Left lung (tissue), 10 donors: ENCODE data around the gene DPYSL4. TPM values are rescaled to one million over a fixed set of nuclear protein-coding genes. Genes with fewer than 3 reads are reported as not detected.

Experiments
- ATAC-seq: fragments of 200-7000 bp; cut with Tn5 transposase; one replicate; pipeline ENCODE4 v1.9.1; 2020; ENCODE audit warnings: moderate library complexity
- DNase-seq, 4 donors: peaks; one replicate each; pipeline ENCODE4 v3.0.0-alpha.2; 2013 to 2020
- H3K27ac ChIP-seq, 2 donors: fragments of 200-600 bp; sonication (generic) in 1 of 2; one replicate each; pipeline versions ENCODE4 v1.5.0 to v1.8.0; 2020 to 2021
- H3K27me3 ChIP-seq, 2 donors: fragments of 200-600 bp; sonication (generic) in 1 of 2; one replicate each; pipeline versions ENCODE4 v1.5.0 to v1.8.0; 2020 to 2021
- H3K36me3 ChIP-seq, 2 donors: fragments of 200-600 bp; sonication (generic) in 1 of 2; one replicate each; pipeline versions ENCODE4 v1.5.0 to v1.8.0; 2020 to 2021
- H3K4me1 ChIP-seq, 2 donors: fragments of 200-600 bp; one replicate each; pipeline ENCODE4 v1.8.0; 2021
- H3K4me3 ChIP-seq, 2 donors: fragments of 200-600 bp; sonication (generic) in 1 of 2; one replicate each; pipeline versions ENCODE4 v1.5.0 to v1.8.0; 2020 to 2021; ENCODE audit warnings: mild to moderate bottlenecking in 1 of 2
- H3K9me3 ChIP-seq, 2 donors: fragments of 200-600 bp; sonication (generic) in 1 of 2; one replicate each; pipeline versions ENCODE4 v1.5.0 to v1.8.0; 2020 to 2021
- intact Hi-C, 2 donors: fragments of 100-400 bp; cut with DNase I; formaldehyde crosslinking; loops; one replicate each; pipeline versions ENCODE4 v1.11.2 to v1.14.2; 2022
- polyA plus RNA-seq, 6 donors: library from polyadenylated mRNA; unstranded; fragments of 120-200 nt; gene quantifications; one replicate each; pipeline ENCODE4 v1.2.1, GENCODE V29; 2013; ENCODE audit not compliant: insufficient read length in 6 of 6
- total RNA-seq, 2 donors: library from RNA; stranded (reverse); fragmentation: NEBNext Ultra II Directional; extraction: Animal tissue kit (Norgen Biotek cat#: 25700); gene quantifications; one replicate each; pipeline ENCODE4 v1.2.1, GENCODE V29; 2021
- TF ChIP-seq, protein P1 (sequence below), 2 donors: fragments of 200-600 bp; sonication (generic) in 1 of 2; IDR thresholded peaks; one replicate each; pipeline versions ENCODE4 v1.5.0 to v1.8.0; 2021; ENCODE audit warnings: antibody characterized with exemption in 2 of 2
- donor health status: DM: no; HTN: yes; CAD: no.
- donor health status: DM: no; HTN: no; CAD: no.

The DPYSL4 gene
- total and polyA plus RNA-seq, 8 donors: 1.3 to 14.6 (median 10.4) TPM

DNA sequence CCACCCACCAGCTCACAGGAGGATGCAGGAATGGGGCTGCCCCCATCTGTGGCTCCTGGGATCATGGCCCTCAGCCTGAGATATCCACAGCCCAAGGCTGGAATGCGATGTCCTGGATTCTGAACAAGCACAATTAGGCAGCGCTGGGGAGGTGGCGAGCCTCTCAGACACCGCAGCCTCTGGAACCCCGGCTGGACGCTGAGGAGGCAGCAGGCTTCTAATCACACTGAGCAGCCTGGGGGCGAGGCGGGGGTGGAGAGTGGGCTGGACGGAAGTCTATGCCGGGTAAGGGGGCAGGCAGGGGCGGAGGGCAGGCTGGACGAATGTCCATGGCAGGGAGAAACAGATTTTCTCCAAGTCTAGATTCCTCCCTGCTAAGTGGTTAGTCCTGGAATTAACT lies 56.4 kb downstream of the DPYSL4 start:
- peaks cover 0 to 4% of the 10 kb centered on the region in 2 donors for H3K4me1 ChIP-seq
- no peaks in the 10 kb centered on the region for H3K27me3 ChIP-seq
- no peak for DNase-seq
- peaks cover 0 to 3% of the 10 kb centered on the region in 2 donors for H3K36me3 ChIP-seq
- TF ChIP-seq, protein P1, sequence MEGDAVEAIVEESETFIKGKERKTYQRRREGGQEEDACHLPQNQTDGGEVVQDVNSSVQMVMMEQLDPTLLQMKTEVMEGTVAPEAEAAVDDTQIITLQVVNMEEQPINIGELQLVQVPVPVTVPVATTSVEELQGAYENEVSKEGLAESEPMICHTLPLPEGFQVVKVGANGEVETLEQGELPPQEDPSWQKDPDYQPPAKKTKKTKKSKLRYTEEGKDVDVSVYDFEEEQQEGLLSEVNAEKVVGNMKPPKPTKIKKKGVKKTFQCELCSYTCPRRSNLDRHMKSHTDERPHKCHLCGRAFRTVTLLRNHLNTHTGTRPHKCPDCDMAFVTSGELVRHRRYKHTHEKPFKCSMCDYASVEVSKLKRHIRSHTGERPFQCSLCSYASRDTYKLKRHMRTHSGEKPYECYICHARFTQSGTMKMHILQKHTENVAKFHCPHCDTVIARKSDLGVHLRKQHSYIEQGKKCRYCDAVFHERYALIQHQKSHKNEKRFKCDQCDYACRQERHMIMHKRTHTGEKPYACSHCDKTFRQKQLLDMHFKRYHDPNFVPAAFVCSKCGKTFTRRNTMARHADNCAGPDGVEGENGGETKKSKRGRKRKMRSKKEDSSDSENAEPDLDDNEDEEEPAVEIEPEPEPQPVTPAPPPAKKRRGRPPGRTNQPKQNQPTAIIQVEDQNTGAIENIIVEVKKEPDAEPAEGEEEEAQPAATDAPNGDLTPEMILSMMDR (IDR thresholded peaks at IDR 0.05): no peak
- ATAC-seq: no peak
- no peaks in the 10 kb centered on the region for H3K9me3 ChIP-seq
- intact Hi-C loops: no loop called here
- H3K27ac ChIP-seq: no peak overlapping the region
- no peak overlapping the region for H3K4me3 ChIP-seq

GRCh38 chr10:132243626-132244025 lies 56.9 kb downstream of the DPYSL4 start:
- Histone ChIP-seq H3K4me1 (peaks cover 0 to 9% of the 10 kb centered on the region in 2 donors), H3K27me3 (no peaks in the 10 kb centered on the region), H3K36me3 (peaks cover 0 to 3% of the 10 kb centered on the region in 2 donors), H3K4me3 (no peak overlapping the region), H3K9me3 (no peaks in the 10 kb centered on the region), H3K27ac (no peak overlapping the region)
- intact Hi-C loops: no loop called here
- ATAC-seq (no peak), DNase-seq (no peak)
- TF ChIP-seq, protein P1 (IDR thresholded peaks at IDR 0.05): no peak

DNA sequence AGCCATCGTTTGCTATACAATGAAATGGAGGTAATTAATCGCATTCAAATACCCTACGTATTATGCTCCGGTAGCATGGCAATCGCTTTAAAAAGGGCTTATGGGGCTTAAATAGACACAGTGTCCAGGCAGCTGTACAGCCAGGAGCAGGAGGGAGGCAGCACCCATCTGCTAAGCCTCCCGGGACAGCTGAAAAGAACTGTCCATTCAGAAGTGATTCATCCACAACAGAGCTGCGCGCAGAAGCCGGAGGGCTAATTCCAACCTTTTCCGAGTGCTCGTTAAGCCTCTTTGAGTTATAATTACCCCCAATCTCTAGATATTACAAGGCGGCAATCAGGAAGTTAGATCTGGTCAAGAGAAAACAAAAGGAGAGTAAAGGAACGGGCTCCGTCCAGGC lies 58.3 kb downstream of the DPYSL4 start:
- ATAC-seq: no peak
- intact Hi-C loops: no loop called here
- no peak for DNase-seq
- Histone ChIP-seq H3K36me3 (peaks cover 0 to 3% of the 10 kb centered on the region in 2 donors), H3K27ac (no peak overlapping the region), H3K27me3 (no peaks in the 10 kb centered on the region), H3K4me3 (no peak overlapping the region), H3K4me1 (peaks cover 0 to 18% of the 10 kb centered on the region in 2 donors), H3K9me3 (no peaks in the 10 kb centered on the region)
- TF ChIP-seq, protein P1 (IDR thresholded peaks at IDR 0.05): no peak

DNA sequence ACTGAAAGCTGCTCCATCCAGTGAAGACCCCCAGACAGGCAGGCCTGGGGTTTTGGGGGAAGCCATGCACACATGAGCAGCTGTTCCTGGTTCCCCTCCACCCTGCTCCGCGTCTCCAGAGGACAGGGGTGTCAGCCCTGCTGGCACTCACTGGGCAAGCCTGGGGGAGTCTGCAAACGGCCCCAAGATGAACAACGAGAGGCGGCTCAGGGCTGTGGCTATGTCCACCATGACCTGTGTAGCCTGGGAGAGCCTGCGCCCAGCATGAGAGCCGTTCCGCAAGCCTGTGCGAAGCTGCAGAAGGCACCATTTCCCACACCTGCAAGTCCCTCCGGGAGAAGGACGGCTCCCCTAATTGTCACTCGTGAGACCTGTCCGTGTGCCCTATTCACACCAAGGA lies 59.5 kb downstream of the DPYSL4 start:
- Histone ChIP-seq H3K27me3 (no peaks in the 10 kb centered on the region), H3K36me3 (peaks cover 0 to 3% of the 10 kb centered on the region in 2 donors), H3K4me3 (no peak overlapping the region), H3K9me3 (no peaks in the 10 kb centered on the region), H3K4me1 (peaks cover 0 to 18% of the 10 kb centered on the region in 2 donors), H3K27ac (no peak overlapping the region)
- TF ChIP-seq, protein P1 (IDR thresholded peaks at IDR 0.05): no peak
- ATAC-seq (no peak), DNase-seq (no peak)
- intact Hi-C loops: no loop called here

GRCh38 chr10:132247943-132248342 lies 61.2 kb downstream of the DPYSL4 start:
- Histone ChIP-seq H3K4me3 (no peak overlapping the region), H3K36me3 (peaks cover 0 to 3% of the 10 kb centered on the region in 2 donors), H3K27ac (no peak overlapping the region), H3K4me1 (peaks cover 0 to 18% of the 10 kb centered on the region in 2 donors), H3K27me3 (no peaks in the 10 kb centered on the region), H3K9me3 (no peaks in the 10 kb centered on the region)
- intact Hi-C loops: no loop called here
- DNase-seq: no peak
- no peak for ATAC-seq
- TF ChIP-seq, protein P1 (IDR thresholded peaks at IDR 0.05): no peak
